ENCODE results near the gene P4HTM.
"Not testable (repeated sequence)": the region's sequence is repeated elsewhere in the genome, so short reads cannot be mapped to it uniquely, and the experiment has no call there.

The P4HTM gene

GRCh38 chr3:49006408-49007067 is 16.5 kb downstream of the P4HTM start:
- H3K36me3 ChIP-seq: peaks cover under 1% of the 10 kb centered on the region
- peak overlapping the region; percentile 89 for H3K27ac ChIP-seq
- TF ChIP-seq, protein P1, sequence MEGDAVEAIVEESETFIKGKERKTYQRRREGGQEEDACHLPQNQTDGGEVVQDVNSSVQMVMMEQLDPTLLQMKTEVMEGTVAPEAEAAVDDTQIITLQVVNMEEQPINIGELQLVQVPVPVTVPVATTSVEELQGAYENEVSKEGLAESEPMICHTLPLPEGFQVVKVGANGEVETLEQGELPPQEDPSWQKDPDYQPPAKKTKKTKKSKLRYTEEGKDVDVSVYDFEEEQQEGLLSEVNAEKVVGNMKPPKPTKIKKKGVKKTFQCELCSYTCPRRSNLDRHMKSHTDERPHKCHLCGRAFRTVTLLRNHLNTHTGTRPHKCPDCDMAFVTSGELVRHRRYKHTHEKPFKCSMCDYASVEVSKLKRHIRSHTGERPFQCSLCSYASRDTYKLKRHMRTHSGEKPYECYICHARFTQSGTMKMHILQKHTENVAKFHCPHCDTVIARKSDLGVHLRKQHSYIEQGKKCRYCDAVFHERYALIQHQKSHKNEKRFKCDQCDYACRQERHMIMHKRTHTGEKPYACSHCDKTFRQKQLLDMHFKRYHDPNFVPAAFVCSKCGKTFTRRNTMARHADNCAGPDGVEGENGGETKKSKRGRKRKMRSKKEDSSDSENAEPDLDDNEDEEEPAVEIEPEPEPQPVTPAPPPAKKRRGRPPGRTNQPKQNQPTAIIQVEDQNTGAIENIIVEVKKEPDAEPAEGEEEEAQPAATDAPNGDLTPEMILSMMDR (IDR thresholded peaks at IDR 0.05): no peak
- H3K27me3 ChIP-seq: no peaks in the 10 kb centered on the region
- H3K4me1 ChIP-seq (ENCODE audit: control insufficient read depth in 1 of 2, insufficient read depth in 1 of 2, low read depth in 1 of 2, low read length in 1 of 2): peaks cover 24 to 35% of the 10 kb centered on the region in 2 experiments
- peak overlapping the region; percentile 83 to 96 for H3K4me3 ChIP-seq (ENCODE audit: low read depth in 1 of 2, low read length in 1 of 2)
- H3K9me3 ChIP-seq: no peaks in the 10 kb centered on the region

- Histone ChIP-seq H3K27ac (peak within 1 kb of the TSS; percentile 89), H3K27me3 (no peaks in the 10 kb centered on the region), H3K4me1 (ENCODE audit: control insufficient read depth in 1 of 2, insufficient read depth in 1 of 2, low read depth in 1 of 2, low read length in 1 of 2) (peaks cover 24 to 35% of the 10 kb centered on the region in 2 experiments), H3K4me3 (ENCODE audit: low read depth in 1 of 2, low read length in 1 of 2) (peak within 1 kb of the TSS; percentile 83 to 96), H3K36me3 (peaks cover 7% of the 10 kb centered on the region), H3K9me3 (no peaks in the 10 kb centered on the region)
- TF ChIP-seq, protein P1 (IDR thresholded peaks at IDR 0.05): peak; percentile 38
Observed at GRCh38 chr3:49007068-49007770, 17.2 kb downstream of the P4HTM start, which contains the start of gene WDR6. TSS of gene WDR6 (plus strand) at chr3:49007391. CDS start at chr3:49007432, 41 bp downstream.

GRCh38 chr3:49007771-49008528 is 17.9 kb downstream of the P4HTM start:
- peak overlapping the region; percentile 89 for H3K27ac ChIP-seq
- no peaks in the 10 kb centered on the region for H3K27me3 ChIP-seq
- TF ChIP-seq, protein P1 (IDR thresholded peaks at IDR 0.05): peak; percentile 8
- peaks cover 24 to 35% of the 10 kb centered on the region in 2 experiments for H3K4me1 ChIP-seq (ENCODE audit: control insufficient read depth in 1 of 2, insufficient read depth in 1 of 2, low read depth in 1 of 2, low read length in 1 of 2)
- H3K9me3 ChIP-seq: no peaks in the 10 kb centered on the region
- peaks cover 15% of the 10 kb centered on the region for H3K36me3 ChIP-seq
- H3K4me3 ChIP-seq (ENCODE audit: low read depth in 1 of 2, low read length in 1 of 2): peak overlapping the region; percentile 83 to 96

- H3K9me3 ChIP-seq, H3K27me3 ChIP-seq: not testable (repeated sequence)
- H3K36me3 ChIP-seq: peaks cover 17% of the 10 kb centered on the region
- H3K4me3 ChIP-seq (ENCODE audit: low read depth in 1 of 2, low read length in 1 of 2): peak overlapping the region in 1 of 2 experiments; percentile 83
- peak overlapping the region; percentile 89 for H3K27ac ChIP-seq
- peaks cover 24 to 35% of the 10 kb centered on the region in 2 experiments for H3K4me1 ChIP-seq (ENCODE audit: control insufficient read depth in 1 of 2, insufficient read depth in 1 of 2, low read depth in 1 of 2, low read length in 1 of 2)
Observed at GRCh38 chr3:49008627-49009026, 18.6 kb downstream of the P4HTM start.

GRCh38 chr3:49009396-49009795 is 19.4 kb downstream of the P4HTM start:
- Histone ChIP-seq H3K36me3 (peaks cover 18% of the 10 kb centered on the region), H3K9me3 (no peaks in the 10 kb centered on the region), H3K4me3 (ENCODE audit: low read depth in 1 of 2, low read length in 1 of 2) (no peak overlapping the region), H3K4me1 (ENCODE audit: control insufficient read depth in 1 of 2, insufficient read depth in 1 of 2, low read depth in 1 of 2, low read length in 1 of 2) (peaks cover 24 to 35% of the 10 kb centered on the region in 2 experiments), H3K27ac (peak overlapping the region; percentile 39), H3K27me3 (no peaks in the 10 kb centered on the region)
- TF ChIP-seq, protein P1 (IDR thresholded peaks at IDR 0.05): no peak
